HUES6 (cell line): ENCODE data around the gene RYR3.

Source experiments
- H3K27ac ChIP-seq: 2 replicates; pipeline ENCODE4 v1.7.0; 2013; ENCODE audit warnings: low read depth, mild to moderate bottlenecking, low read length, inconsistent platforms
- H3K27me3 ChIP-seq: 2 replicates; pipeline ENCODE4 v1.6.1; 2013; ENCODE audit warnings: low read length; ENCODE audit not compliant: control insufficient read depth, insufficient read depth
- H3K36me3 ChIP-seq: 2 replicates; pipeline ENCODE4 v1.6.1; 2013; ENCODE audit warnings: low read length; ENCODE audit not compliant: control insufficient read depth, insufficient read depth
- H3K4me1 ChIP-seq: 2 replicates; pipeline ENCODE4 v1.6.1; 2013; ENCODE audit warnings: low read length; ENCODE audit not compliant: control insufficient read depth, insufficient read depth
- H3K4me3 ChIP-seq: 2 replicates; pipeline ENCODE4 v1.5.1; 2013; ENCODE audit warnings: low read depth, low read length
- H3K9ac ChIP-seq: one replicate; pipeline ENCODE4 v1.6.1; 2013; ENCODE audit warnings: mild to moderate bottlenecking, low read length
- H3K9me3 ChIP-seq: 2 replicates; pipeline ENCODE4 v1.6.1; 2013; ENCODE audit warnings: low read depth, low read length; ENCODE audit not compliant: control insufficient read depth, insufficient read depth

RYR3 gene

DNA sequence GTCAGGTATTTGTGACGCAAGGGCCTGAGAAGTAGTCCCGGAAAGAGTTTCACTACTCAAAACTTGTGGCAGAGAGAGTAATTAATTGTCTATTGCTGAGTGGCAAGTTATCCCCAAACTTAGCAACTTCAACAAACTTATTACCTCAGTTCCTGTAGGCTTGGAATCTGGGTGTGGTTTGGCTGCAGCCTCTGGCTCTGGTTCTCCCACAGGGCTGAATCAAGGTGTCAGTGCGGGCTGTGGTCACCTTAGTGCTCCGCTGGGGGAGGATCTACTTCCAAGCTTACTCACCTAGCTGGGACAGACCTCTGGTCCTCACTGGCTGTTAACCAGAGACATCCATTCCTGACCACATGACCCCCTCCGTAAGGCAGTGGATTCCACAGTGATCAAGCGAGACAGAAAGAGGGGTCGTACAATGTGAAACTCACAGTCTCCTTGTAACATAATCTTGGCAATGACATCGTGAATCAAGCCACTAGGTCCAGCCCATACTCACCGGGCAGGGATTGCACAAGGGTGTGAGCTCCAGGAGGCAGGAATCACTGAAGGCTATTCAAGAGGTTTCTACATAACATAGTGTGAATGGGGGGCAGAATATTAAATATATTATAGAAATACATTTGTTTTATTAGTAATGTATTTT, 138.3 kb downstream of the RYR3 start:
- H3K27me3 ChIP-seq = no peaks in the 10 kb centered on the region
- no peak overlapping the region for H3K27ac ChIP-seq
- peaks cover 12% of the 10 kb centered on the region; the same call in 1 of the 2 replicates for H3K4me1 ChIP-seq
- no peak overlapping the region for H3K4me3 ChIP-seq
- H3K9me3 ChIP-seq = no peaks in the 10 kb centered on the region
- H3K36me3 ChIP-seq = no peaks in the 10 kb centered on the region
- no peak overlapping the region for H3K9ac ChIP-seq

DNA sequence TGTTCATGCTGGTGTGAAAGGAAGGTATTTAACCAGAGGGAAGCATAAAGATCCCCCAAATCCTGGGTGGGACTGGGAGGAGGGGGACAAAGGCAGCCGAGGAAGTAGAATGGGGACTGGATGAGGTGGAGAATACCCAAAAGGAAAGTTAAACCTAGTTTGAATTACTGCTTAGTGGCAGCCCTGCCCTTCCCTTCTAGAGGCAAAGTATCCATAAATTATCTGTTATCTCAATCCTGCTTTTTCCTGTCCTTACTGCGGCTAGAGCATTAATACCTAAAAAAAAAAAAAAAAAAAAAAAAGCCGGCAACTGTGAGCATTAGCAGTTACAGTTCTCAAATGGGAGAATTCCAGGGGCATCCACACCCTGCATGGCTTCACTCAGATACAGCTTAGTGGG, 139.0 kb downstream of the RYR3 start:
- Histone ChIP-seq H3K27me3 (no peaks in the 10 kb centered on the region), H3K4me1 (peaks cover 12% of the 10 kb centered on the region; the same call in 1 of the 2 replicates), H3K9me3 (no peaks in the 10 kb centered on the region), H3K36me3 (no peaks in the 10 kb centered on the region), H3K27ac (no peak overlapping the region), H3K9ac (no peak overlapping the region), H3K4me3 (no peak overlapping the region)

GRCh38 chr15:33451385-33451784, 140.6 kb downstream of the RYR3 start:
- H3K4me1 ChIP-seq = peaks cover 17% of the 10 kb centered on the region
- H3K9ac ChIP-seq = no peak overlapping the region
- H3K36me3 ChIP-seq = no peaks in the 10 kb centered on the region
- H3K4me3 ChIP-seq = no peak overlapping the region
- no peak overlapping the region for H3K27ac ChIP-seq
- no peaks in the 10 kb centered on the region for H3K27me3 ChIP-seq
- H3K9me3 ChIP-seq = no peaks in the 10 kb centered on the region

- H3K9ac ChIP-seq = no peak overlapping the region
- no peaks in the 10 kb centered on the region for H3K9me3 ChIP-seq
- H3K4me3 ChIP-seq = no peak overlapping the region
- no peaks in the 10 kb centered on the region for H3K36me3 ChIP-seq
- peaks cover 11% of the 10 kb centered on the region for H3K4me1 ChIP-seq
- H3K27ac ChIP-seq = no peak overlapping the region
- no peaks in the 10 kb centered on the region for H3K27me3 ChIP-seq
Observed at GRCh38 chr15:33453761-33454160, 143.0 kb downstream of the RYR3 start.

DNA sequence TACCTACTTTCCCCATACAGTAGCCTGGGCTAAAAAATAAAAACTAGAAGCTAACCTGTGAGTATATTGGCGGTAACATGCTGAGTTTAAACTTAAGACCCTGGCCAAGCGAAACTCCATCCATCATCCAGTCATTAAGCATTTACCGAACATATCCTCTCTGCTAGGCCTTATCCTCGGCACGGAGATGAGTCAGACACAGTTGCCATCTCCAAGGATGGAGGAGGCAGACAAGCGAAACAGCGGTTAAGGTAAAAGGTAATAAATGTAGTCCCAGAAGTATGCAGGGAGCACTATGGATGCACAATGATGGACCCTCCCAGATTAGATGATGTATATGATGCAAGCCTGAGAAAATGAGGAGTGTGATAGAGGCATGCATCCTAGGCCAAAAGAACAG, 143.6 kb downstream of the RYR3 start:
- H3K4me1 ChIP-seq = peaks cover 6% of the 10 kb centered on the region; the same call in 1 of the 2 replicates
- H3K4me3 ChIP-seq = no peak overlapping the region
- no peak overlapping the region for H3K9ac ChIP-seq
- no peaks in the 10 kb centered on the region for H3K36me3 ChIP-seq
- H3K27me3 ChIP-seq = no peaks in the 10 kb centered on the region
- no peaks in the 10 kb centered on the region for H3K9me3 ChIP-seq
- H3K27ac ChIP-seq = no peak overlapping the region

DNA sequence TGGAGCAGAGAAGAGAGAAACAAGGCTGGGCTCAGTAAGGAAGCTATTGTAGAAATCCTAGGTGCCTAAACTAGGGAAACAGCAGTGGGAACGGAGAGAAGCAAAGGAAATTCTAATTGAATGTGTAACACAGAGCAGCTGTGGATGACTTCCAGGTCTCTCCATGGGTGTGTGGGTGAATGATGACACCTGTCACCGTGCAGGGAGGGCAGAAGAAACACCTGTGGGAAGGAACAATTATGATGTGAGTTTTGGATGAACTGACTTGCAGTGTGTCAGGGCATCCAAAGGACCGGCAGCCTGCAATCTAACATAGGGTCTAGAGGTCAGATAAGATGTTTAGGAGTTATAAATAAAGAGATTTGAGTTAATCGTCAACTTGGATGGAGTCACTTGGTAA, 144.2 kb downstream of the RYR3 start:
- H3K36me3 ChIP-seq = no peaks in the 10 kb centered on the region
- no peak overlapping the region for H3K27ac ChIP-seq
- H3K4me1 ChIP-seq = peaks cover 6% of the 10 kb centered on the region; the same call in 1 of the 2 replicates
- H3K9me3 ChIP-seq = no peaks in the 10 kb centered on the region
- no peak overlapping the region for H3K4me3 ChIP-seq
- no peak overlapping the region for H3K9ac ChIP-seq
- no peaks in the 10 kb centered on the region for H3K27me3 ChIP-seq

DNA sequence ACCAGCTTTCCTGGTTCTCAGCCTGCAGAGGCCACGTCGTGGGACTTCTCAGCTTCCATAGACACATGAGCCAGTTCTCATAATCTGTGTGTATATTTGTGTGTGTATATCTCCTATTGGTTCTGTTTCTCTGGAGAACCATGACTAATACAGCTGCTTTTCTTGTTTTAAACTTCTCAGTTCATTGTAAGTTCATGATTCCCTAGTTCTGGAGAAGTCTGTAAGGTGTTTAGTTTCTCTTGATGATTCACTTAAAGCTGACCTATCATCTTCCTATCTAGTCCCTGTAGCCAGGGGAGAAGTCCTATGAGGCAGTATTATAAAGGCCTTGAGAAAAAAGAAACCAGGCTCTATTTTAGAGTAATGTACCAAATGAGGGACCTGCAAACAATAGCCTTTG, 147.7 kb downstream of the RYR3 start:
- Histone ChIP-seq H3K4me3 (no peak overlapping the region), H3K27ac (no peak overlapping the region), H3K27me3 (no peaks in the 10 kb centered on the region), H3K9me3 (no peaks in the 10 kb centered on the region), H3K36me3 (no peaks in the 10 kb centered on the region), H3K4me1 (peaks cover 6% of the 10 kb centered on the region; the same call in 1 of the 2 replicates), H3K9ac (no peak overlapping the region)

- no peak overlapping the region for H3K9ac ChIP-seq
- no peak overlapping the region for H3K27ac ChIP-seq
- H3K4me1 ChIP-seq = peaks cover 6% of the 10 kb centered on the region; the same call in 1 of the 2 replicates
- no peaks in the 10 kb centered on the region for H3K36me3 ChIP-seq
- no peak overlapping the region for H3K4me3 ChIP-seq
- no peaks in the 10 kb centered on the region for H3K9me3 ChIP-seq
- H3K27me3 ChIP-seq = no peaks in the 10 kb centered on the region
Observed at GRCh38 chr15:33460166-33460805, 149.5 kb downstream of the RYR3 start.

- H3K9me3 ChIP-seq = no peaks in the 10 kb centered on the region
- H3K27me3 ChIP-seq = no peaks in the 10 kb centered on the region
- H3K4me1 ChIP-seq = no peaks in the 10 kb centered on the region
- H3K27ac ChIP-seq = no peak overlapping the region
- H3K9ac ChIP-seq = no peak overlapping the region
- no peaks in the 10 kb centered on the region for H3K36me3 ChIP-seq
- H3K4me3 ChIP-seq = no peak overlapping the region
Observed at GRCh38 chr15:33461671-33462070, 150.9 kb downstream of the RYR3 start.

DNA sequence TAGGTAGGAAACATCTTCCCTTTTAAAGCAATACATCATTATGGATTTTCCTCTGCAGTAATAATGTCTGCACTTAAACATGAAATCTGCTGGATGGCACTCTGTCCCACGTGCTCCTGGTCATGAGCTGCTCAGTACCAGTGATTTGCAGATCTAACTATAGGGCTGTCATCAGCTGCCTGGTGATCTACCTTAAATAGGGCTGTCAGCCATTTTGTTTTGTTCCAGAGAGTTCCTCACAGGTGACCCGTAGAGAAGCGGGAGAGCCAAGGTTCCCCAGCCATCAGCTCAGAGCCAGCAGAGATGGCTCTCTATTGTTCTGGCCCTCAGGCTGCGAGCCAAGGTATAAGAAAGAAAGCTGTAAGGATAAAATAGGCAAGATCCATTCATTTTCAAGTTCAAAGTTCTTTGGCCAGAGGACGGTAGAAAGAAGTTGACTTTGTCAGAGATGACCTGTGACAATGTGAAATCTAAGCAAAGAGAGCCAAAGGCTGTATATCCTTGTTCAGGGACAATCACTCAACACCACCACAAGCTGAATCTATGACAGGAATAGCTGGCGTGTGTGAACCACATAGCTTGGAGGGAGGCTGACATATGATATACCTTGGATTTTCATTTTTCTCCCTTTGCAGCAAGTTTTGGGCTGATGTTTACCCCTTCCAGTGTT, 156.5 kb downstream of the RYR3 start:
- Histone ChIP-seq H3K9me3 (no peaks in the 10 kb centered on the region), H3K27ac (no peak overlapping the region), H3K4me1 (peaks cover 12% of the 10 kb centered on the region), H3K27me3 (peaks cover 15% of the 10 kb centered on the region; the same call in 1 of the 2 replicates), H3K9ac (no peak overlapping the region), H3K36me3 (no peaks in the 10 kb centered on the region), H3K4me3 (no peak overlapping the region)

GRCh38 chr15:33467816-33468163, 157.0 kb downstream of the RYR3 start:
- H3K9me3 ChIP-seq = no peaks in the 10 kb centered on the region
- no peak overlapping the region for H3K4me3 ChIP-seq
- no peak overlapping the region for H3K9ac ChIP-seq
- H3K4me1 ChIP-seq = peaks cover 12% of the 10 kb centered on the region
- H3K27ac ChIP-seq = no peak overlapping the region
- H3K36me3 ChIP-seq = no peaks in the 10 kb centered on the region
- peaks cover 15% of the 10 kb centered on the region; the same call in 1 of the 2 replicates for H3K27me3 ChIP-seq
